Stimulated activated CD4-positive, alpha-beta T cell treated with anti-CD3 and anti-CD28 coated beads, Interleukin-1b, Interleukin-23, amount 100 ng/mL, for 1 hour (primary cell): ENCODE measurements around the gene TPPP3.

Experiments used
- DNase-seq, 2 donors: peaks; one replicate each; pipeline ENCODE4 v3.0.0-alpha.2; 2020; ENCODE audit warnings: low read depth in 2 of 2

TPPP3 gene

GRCh38 chr16:67393111-67393787, at the start of gene TPPP3:
Gene TPPP3 (minus strand): TSS chr16:67393498. CDS start chr16:67391111, 2,387 bp downstream.
- no peak for DNase-seq

GRCh38 chr16:67442581-67443255, 49.4 kb upstream of the TPPP3 start:
- DNase-seq, result no peak

- DNase-seq, result no peak
These were observed 48.6 kb upstream of the TPPP3 start for GRCh38 chr16:67441907-67442306.

- no peak for DNase-seq
These were observed 48.0 kb upstream of the TPPP3 start for GRCh38 chr16:67441271-67441753.

- DNase-seq, result no peak
These were observed 45.6 kb upstream of the TPPP3 start for GRCh38 chr16:67438824-67439393.

- DNase-seq, result no peak
These were observed 44.9 kb upstream of the TPPP3 start for GRCh38 chr16:67438098-67438791.

GRCh38 chr16:67437513-67437912, 44.2 kb upstream of the TPPP3 start:
- DNase-seq, result no peak

GRCh38 chr16:67436640-67437193, 43.4 kb upstream of the TPPP3 start:
- DNase-seq, result no peak

- no peak for DNase-seq
These were observed 42.5 kb upstream of the TPPP3 start for GRCh38 chr16:67435758-67436164.

GRCh38 chr16:67433131-67433719, 39.9 kb upstream of the TPPP3 start:
- no peak for DNase-seq

- DNase-seq, result no peak
These were observed 39.2 kb upstream of the TPPP3 start for GRCh38 chr16:67432506-67432890.

- DNase-seq, result no peak
These were observed 38.6 kb upstream of the TPPP3 start for GRCh38 chr16:67431775-67432505.

GRCh38 chr16:67430977-67431774, 37.9 kb upstream of the TPPP3 start, which contains the start of gene HSD11B2:
Gene HSD11B2 (plus strand): TSS chr16:67431121. CDS start chr16:67431249, 128 bp downstream.
- no peak for DNase-seq

GRCh38 chr16:67430504-67430976, 37.2 kb upstream of the TPPP3 start:
- no peak for DNase-seq

GRCh38 chr16:67429799-67430503, 36.7 kb upstream of the TPPP3 start:
- DNase-seq, result no peak

GRCh38 chr16:67429053-67429798, 35.9 kb upstream of the TPPP3 start:
- DNase-seq, result no peak

- DNase-seq, result peak; percentile 13 to 33
These were observed 34.9 kb upstream of the TPPP3 start for GRCh38 chr16:67428146-67428731.

- DNase-seq, result no peak
These were observed 33.7 kb upstream of the TPPP3 start for GRCh38 chr16:67426950-67427349.
